GM21529 (cell line): ENCODE results near the gene MXD1.

Experiments
- ATAC-seq: cut with Tn5 transposase; IDR thresholded peaks from one replicate; pipeline ENCODE4 v1.9.1; 2021; ENCODE audit not compliant: unreplicated experiment

MXD1 gene

GRCh38 chr2:69952336-69953115 lies 37.6 kb downstream of the MXD1 start:
- ATAC-seq, result no peak

DNA sequence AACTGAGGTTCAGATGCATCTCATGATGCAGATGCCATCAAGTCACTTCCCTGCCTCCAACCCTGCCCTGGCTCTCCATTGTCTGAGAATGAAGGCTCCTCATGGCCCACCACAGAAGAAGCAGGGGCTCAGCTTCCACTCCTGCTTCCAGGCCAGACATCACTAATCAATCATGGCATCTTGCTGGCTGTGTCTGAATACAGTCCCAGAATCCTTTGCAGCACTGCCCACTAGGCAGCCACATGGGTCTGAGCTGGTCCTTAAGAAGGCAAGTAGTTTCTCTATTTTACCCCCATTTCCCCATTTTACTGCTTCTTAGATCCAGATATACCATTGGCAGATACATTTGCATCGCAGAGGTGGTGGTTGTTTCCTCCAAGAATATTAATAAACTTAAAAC lies 39.2 kb downstream of the MXD1 start:
- no peak for ATAC-seq

GRCh38 chr2:69955029-69955428 lies 40.1 kb downstream of the MXD1 start:
- ATAC-seq, result no peak

- ATAC-seq, result no peak
These were observed 41.6 kb downstream of the MXD1 start for GRCh38 chr2:69956475-69956979.

DNA sequence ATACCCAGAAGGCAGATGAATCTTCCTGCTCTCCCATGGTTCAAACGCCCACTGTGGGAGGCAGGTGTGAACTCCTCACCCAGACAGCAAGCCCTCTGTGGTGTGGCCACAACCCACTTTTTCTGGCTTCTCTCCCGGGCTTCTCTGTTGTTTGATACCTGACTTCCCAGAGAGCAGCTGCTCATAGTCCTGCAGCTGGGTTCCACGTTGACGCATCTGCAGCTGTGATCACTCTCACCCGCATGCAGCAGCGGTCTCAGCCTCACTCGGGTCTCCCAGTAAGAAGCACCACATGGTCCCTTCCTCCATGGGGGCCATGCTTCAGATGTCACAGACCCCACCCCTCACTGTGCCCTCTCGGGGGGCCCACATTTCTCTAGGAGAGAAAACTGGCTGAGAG lies 43.1 kb downstream of the MXD1 start:
- no peak for ATAC-seq

DNA sequence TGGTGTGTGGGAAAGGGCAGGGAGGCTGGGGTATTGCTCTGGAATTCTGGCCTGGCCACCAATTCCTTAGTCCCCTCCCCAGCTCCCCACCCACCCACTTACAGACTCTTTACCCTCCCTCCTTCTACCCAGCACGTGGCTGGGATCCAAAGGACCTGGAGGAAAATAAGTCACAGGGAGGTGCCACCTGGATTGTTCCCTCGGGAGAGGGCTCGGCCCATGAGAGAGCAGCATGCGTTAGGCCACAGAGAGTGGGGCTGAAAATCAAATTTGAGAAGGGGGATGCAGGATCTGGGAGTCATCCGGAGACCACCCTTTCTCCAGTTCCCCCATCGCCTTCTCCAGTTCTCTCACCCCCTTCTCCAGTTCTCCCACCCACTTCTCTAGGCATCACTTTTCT lies 43.6 kb downstream of the MXD1 start:
- no peak for ATAC-seq

- ATAC-seq, result no peak
These were observed 44.5 kb downstream of the MXD1 start for GRCh38 chr2:69959425-69959824.

DNA sequence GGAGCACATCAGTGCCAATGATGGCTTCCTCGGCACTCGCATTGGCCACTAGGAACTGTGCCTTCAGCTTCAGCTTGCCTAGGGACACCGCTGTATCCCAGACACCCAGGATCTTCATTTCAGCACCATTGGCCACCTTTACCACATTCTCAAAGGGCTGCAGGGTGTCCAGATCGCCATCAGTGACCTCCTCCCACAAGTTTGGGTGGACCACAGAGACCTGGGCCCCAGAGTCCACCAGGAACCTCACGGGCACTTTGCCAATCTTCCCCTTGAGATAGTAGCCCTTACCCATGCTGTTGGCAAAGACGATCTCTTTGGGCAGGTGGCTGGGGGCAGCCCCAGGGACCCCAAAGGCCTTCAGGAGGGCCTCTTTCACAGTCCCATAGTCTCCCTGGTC lies 45.9 kb downstream of the MXD1 start:
- ATAC-seq, result no peak

- ATAC-seq, result no peak
These were observed 46.6 kb downstream of the MXD1 start, which contains the start of gene ASPRV1 for GRCh38 chr2:69961496-69961895. Gene ASPRV1 (minus strand): TSS chr2:69961631. CDS start chr2:69961436, 195 bp downstream.

DNA sequence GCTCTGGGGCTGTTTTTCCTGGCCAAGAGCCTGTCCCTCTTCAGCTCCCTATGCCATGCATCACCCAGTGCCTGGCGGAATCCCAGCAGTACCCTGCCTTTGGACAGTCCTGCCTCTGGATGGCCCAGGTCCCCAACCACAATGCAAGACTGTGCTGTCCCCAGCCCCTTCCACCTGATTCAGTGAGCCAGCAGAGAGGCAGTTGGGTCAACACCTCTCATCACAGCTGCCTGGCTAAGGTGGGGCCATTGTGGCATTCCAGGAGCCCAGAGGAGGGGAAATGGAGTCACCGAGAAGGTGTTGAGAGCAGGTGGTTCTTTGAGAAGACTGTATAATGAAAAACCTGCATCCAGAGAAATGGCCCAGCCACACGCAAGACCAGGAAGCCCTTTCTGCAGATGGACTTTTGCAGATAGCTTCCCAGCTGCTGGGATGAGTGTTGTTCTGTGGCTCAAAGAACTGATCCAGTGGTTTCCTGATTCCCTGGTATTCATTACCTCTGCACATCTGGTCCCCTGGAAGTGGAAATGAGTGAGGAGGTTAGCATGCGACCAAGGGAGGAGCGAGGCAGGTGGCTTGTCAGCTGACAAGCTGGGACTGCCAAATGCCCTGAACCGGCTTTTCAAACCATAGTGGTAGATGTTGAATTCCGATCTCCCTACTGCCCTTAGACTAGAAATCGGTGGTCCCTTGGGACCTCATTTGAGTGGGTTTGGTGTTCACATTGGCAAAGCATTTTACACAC lies 48.2 kb downstream of the MXD1 start:
- ATAC-seq, result no peak

DNA sequence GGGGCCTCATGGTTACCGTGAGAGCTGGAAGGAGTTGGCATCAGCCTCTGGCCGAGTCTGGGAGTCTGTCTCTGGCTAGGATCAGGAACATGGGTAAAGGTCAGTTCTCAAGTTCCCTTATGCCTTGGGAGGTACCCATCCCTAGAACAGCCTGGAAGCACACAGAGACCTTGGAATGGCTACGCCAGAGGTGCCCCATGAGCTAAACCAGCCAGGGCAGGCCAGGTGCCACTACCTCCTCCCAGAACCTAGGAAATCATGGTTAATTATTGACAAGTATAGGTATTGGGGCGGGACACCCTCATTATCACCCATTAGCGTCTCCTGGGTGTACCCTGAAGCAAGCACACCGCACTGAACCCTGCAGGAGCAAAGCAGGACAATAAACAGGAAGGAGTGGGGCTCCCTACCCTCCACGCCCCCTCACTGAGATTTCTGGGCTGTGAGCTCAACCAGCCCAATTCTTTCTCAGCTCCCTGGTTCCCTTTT lies 49.5 kb downstream of the MXD1 start:
- no peak for ATAC-seq

GRCh38 chr2:69965756-69966445 lies 51.0 kb downstream of the MXD1 start:
- ATAC-seq, result no peak

DNA sequence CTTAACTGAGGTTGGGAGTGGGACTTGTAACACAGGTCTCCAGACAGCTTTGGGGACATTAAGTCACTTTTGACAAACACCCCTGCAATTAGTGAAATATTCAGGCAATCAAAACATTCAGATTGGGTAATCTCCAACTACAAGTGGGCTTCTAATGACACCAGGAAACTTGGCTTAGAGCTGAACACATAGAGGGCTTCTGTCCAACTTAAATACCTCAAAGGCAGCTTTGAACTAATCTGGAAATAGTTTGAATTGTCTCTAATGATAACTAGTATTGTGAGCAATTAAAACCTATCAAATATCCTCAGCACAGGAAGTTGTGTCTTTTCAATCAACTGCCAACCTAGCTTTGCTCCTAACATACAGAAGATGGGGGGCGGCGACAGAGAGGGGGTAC lies 51.6 kb downstream of the MXD1 start:
- no peak for ATAC-seq

GRCh38 chr2:69968609-69969008 lies 53.7 kb downstream of the MXD1 start:
- no peak for ATAC-seq

DNA sequence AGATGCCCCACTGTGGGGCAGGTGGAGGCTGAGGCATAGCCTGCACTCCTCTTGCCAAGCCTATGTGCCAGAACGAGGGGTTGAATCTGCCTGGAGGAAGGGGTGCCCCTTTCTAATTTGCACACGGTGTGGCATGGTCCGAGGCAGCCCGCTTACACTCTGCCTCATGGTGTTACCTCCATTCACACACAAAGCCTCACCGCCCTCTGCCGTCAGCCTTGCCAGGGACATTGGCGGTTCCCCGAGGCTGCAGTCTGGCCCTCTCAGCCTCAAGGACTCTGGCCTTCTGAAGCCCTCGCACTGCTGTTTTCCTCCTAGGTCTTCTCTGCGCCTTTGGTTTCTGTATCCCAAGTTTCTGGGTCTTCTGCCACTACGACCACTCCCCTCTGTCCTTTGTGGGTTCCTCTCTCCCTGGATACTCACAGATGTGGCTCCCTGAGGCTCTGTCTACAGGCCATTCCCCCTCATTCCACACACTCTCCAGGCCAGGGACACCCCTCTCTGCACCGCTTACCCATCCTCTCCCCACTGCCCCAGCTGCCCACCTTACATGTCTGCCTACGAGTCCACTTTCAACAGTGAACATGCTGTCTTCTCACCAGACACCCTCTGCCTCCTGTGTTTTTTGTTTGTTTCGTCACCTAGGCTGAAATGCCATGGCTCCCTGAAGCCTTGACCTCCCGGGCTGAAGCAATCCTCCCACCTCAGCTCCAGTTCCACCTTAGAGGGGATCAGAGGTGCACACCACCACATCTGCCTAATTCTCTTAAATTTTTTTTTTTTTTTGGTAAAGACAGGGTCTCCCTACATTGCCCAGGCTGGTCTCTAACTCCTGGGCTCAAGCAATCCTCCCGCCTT lies 54.4 kb downstream of the MXD1 start:
- ATAC-seq, result no peak

DNA sequence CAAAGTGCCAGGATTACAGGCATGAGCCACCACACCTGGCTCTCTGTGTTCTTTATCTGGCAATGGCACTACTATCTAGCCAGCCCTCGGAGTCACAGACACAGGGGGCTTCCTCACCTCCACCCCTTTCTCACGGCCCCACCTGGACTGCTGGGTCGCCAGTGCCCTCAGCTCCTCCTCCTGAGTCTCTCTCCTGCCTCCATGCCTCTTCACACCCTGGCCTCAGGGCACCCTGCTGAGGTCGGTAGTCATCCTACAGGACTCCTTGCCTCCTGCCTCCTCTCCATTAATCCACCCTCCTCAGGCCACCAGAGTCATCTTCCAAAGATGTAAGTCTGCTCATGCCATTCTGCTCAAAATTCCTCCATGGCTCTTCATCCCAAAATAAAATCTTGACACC lies 55.1 kb downstream of the MXD1 start:
- ATAC-seq, result no peak

- no peak for ATAC-seq
These were observed 57.9 kb downstream of the MXD1 start for GRCh38 chr2:69972822-69973221.

DNA sequence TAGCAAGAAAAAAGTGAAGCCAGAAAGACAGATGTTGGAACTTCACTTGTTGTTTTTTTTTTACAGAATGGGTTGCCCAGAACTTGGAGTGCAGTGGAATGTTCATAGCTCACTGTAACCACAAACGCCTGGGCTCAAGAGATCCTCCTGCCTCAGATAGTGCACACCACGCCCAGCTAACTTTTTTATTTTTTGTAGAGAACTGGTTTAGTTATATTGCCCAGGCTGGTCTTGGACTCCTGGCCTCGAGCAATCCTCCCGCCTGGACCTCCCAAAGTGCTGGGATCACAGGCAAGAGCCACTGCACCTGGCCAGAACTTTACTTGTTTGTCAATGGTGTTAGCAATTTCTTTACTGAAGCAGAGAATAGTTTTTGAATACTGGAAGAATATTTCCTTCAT lies 58.4 kb downstream of the MXD1 start:
- ATAC-seq, result no peak

- no peak for ATAC-seq
These were observed 60.4 kb downstream of the MXD1 start for GRCh38 chr2:69975136-69975852.
